Esophagus (tissue), 2 donors: ENCODE results near the gene C12orf43. TPM values are rescaled to one million over a fixed set of nuclear protein-coding genes. Genes with fewer than 3 reads are reported as not detected.

ENCODE experiments used
- H3K27ac ChIP-seq, 2 donors: one replicate each; pipeline ENCODE4 v1.5.1; 2013; ENCODE audit warnings: low read depth in 2 of 2, mild to moderate bottlenecking in 2 of 2, inconsistent platforms in 1 of 2, low read length in 1 of 2, moderate library complexity in 1 of 2
- H3K27me3 ChIP-seq, 2 donors: one replicate each; pipeline ENCODE4 v1.6.1; 2013; ENCODE audit warnings: low read length in 2 of 2, control low read depth in 1 of 2, mild to moderate bottlenecking in 1 of 2; ENCODE audit not compliant: insufficient read depth in 2 of 2, control insufficient read depth in 1 of 2
- H3K36me3 ChIP-seq, 2 donors: one replicate each; pipeline ENCODE4 v1.6.1; 2013; ENCODE audit warnings: low read length in 1 of 2; ENCODE audit not compliant: control insufficient read depth in 2 of 2, insufficient read depth in 2 of 2
- H3K4me1 ChIP-seq, 2 donors: one replicate each; pipeline ENCODE4 v1.6.1; 2013; ENCODE audit warnings: low read length in 1 of 2; ENCODE audit not compliant: control insufficient read depth in 2 of 2, insufficient read depth in 2 of 2
- H3K4me3 ChIP-seq, 2 donors: one replicate each; pipeline ENCODE4 v1.5.1; 2013; ENCODE audit warnings: low read length in 2 of 2, mild to moderate bottlenecking in 2 of 2, low read depth in 1 of 2, moderate library complexity in 1 of 2
- H3K9me3 ChIP-seq, 2 donors: one replicate each; pipeline ENCODE4 v1.6.1; 2013; ENCODE audit warnings: mild to moderate bottlenecking in 2 of 2, low read depth in 1 of 2, low read length in 1 of 2, moderate library complexity in 1 of 2; ENCODE audit not compliant: control insufficient read depth in 2 of 2, insufficient read depth in 1 of 2
- WGBS, 2 donors: extraction: QIAGEN DNeasy Blood & Tissue Kit; methylation state at CpG; one replicate each; pipeline ENCODE4 v1.1.7; 2013; 5-methylcytosine and 5-hydroxymethylcytosine counted together
- polyA plus RNA-seq, 2 donors: library from polyadenylated mRNA; stranded (reverse); fragments of 200-250 nt; gene quantifications; one replicate each; pipeline ENCODE4 v1.2.3, GENCODE V29; 2013
- donor health status: healthy with polysubstance abuse.
- donor health status: Bipolar disorder and iron deficiency.

C12orf43 gene
- polyA plus RNA-seq, 2 donors: 5.4 to 9.2 TPM

DNA sequence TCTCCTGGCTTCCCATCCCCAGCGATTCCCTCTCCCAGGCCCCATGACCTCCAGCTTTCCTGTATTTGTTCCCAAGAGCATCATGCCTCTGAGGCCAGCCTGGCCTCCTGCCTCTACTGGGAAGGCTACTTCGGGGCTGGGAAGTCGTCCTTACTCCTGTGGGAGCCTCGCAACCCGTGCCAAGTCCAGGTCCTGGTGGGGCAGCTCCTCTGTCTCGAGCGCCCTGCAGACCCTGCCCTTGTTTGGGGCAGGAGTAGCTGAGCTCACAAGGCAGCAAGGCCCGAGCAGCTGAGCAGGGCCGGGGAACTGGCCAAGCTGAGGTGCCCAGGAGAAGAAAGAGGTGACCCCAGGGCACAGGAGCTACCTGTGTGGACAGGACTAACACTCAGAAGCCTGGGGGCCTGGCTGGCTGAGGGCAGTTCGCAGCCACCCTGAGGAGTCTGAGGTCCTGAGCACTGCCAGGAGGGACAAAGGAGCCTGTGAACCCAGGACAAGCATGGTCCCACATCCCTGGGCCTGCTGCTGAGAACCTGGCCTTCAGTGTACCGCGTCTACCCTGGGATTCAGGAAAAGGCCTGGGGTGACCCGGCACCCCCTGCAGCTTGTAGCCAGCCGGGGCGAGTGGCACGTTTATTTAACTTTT is 14.3 kb downstream of the C12orf43 start:
- no peak overlapping the region for H3K27ac ChIP-seq
- H3K27me3 ChIP-seq: no peaks in the 10 kb centered on the region
- H3K4me3 ChIP-seq: no peak overlapping the region
- H3K4me1 ChIP-seq: peaks cover 0 to 3% of the 10 kb centered on the region in 2 donors
- peaks cover 3 to 16% of the 10 kb centered on the region in 2 donors for H3K36me3 ChIP-seq
- 87 to 92% methylated on average over 16 of the region's 16 CpGs for WGBS, 2 donors
- no peaks in the 10 kb centered on the region for H3K9me3 ChIP-seq

DNA sequence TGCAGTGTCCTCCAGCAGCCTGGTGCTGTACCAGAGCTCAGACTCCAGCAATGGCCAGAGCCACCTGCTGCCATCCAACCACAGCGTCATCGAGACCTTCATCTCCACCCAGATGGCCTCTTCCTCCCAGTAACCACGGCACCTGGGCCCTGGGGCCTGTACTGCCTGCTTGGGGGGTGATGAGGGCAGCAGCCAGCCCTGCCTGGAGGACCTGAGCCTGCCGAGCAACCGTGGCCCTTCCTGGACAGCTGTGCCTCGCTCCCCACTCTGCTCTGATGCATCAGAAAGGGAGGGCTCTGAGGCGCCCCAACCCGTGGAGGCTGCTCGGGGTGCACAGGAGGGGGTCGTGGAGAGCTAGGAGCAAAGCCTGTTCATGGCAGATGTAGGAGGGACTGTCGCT is 15.2 kb downstream of the C12orf43 start:
- Histone ChIP-seq H3K36me3 (peaks cover 3 to 16% of the 10 kb centered on the region in 2 donors), H3K9me3 (no peaks in the 10 kb centered on the region), H3K27ac (no peak overlapping the region), H3K4me3 (no peak overlapping the region), H3K27me3 (no peaks in the 10 kb centered on the region), H3K4me1 (peaks cover 0 to 3% of the 10 kb centered on the region in 2 donors)
- WGBS, 2 donors: 81 to 84% methylated on average over 11 of the region's 11 CpGs

DNA sequence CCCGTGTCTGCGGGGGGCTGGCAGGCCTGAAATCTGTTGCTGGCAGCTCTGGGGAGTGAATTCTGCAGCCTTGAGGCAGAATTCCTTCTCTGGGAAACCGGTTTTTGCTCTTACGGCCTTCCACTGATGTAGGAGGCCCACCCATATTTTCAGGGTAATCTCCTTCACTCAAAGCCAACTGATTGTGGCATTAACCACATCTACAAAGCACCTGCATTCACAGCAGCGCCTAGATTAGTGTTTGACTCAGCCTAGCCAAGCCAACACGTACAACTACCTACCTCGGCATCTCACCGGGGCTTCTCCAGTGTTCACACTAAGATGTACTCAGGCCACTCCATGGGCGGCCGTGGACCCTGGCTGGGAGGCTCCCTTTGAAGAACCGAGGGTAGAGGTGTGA is 15.8 kb downstream of the C12orf43 start:
- WGBS, 2 donors: 60 to 61% methylated on average over 11 of the region's 11 CpGs
- no peaks in the 10 kb centered on the region for H3K9me3 ChIP-seq
- peaks cover 0 to 3% of the 10 kb centered on the region in 2 donors for H3K4me1 ChIP-seq
- peaks cover 2 to 16% of the 10 kb centered on the region in 2 donors for H3K36me3 ChIP-seq
- no peak overlapping the region for H3K27ac ChIP-seq
- no peak overlapping the region for H3K4me3 ChIP-seq
- no peaks in the 10 kb centered on the region for H3K27me3 ChIP-seq

DNA sequence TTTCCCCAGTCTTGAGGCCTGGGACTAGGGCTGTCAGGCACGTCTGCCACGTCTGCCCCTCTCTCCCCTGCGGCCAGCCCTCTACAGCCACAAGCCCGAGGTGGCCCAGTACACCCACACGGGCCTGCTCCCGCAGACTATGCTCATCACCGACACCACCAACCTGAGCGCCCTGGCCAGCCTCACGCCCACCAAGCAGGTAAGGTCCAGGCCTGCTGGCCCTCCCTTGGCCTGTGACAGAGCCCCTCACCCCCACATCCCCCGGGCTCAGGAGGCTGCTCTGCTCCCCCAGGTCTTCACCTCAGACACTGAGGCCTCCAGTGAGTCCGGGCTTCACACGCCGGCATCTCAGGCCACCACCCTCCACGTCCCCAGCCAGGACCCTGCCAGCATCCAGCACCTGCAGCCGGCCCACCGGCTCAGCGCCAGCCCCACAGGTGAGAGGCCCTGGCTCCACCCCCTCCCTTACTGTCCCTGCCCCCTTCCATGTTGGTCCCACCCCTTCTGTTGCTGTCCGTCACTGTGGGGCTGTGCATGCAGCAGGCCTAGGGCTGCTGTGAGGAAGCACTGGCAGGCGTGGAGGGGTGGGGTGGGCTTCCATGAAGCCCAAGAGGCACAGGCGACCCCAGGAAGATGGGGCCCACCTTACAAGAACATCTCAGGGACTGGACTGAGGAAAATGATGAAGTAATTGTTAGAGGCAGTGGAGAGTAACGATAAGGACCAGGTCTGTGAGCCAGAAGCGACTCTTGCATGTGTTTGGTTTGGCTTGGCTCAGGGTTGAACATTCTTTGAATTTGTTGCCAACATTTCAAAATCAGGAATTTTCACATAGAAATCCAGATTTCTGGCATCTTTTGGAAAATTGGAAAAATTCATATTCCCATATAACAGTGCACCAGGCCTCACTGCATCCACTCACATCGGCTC is 16.8 kb downstream of the C12orf43 start:
- peaks cover 0 to 16% of the 10 kb centered on the region in 2 donors for H3K36me3 ChIP-seq

DNA sequence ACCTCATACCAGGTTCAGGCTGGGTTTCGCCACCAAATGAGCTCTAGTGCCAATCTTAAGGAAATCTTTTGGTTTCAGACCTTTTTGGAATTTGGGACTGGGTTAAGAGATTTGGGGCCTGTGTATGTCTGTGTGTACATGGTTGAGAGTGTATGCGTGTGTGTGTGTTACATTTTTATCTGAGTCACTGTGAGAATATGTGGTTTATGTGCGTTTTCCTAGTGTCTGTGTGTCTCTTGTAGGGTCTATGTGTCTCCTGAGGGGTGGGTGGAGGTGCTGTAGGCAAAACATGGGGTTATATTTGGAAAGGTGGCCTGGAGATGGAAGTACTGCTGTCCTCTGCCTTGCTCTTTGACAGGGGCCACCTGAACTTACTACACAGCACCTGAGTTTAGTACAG is 17.9 kb downstream of the C12orf43 start:
- Histone ChIP-seq H3K27me3 (no peaks in the 10 kb centered on the region), H3K36me3 (peaks cover 0 to 9% of the 10 kb centered on the region in 2 donors), H3K4me1 (peaks cover 0 to 3% of the 10 kb centered on the region in 2 donors), H3K9me3 (no peaks in the 10 kb centered on the region), H3K4me3 (no peak overlapping the region), H3K27ac (no peak overlapping the region)
- WGBS, 2 donors: 72 to 75% methylated on average over 3 of the region's 3 CpGs

More for the DNA sequence above, 16.8 kb downstream of the C12orf43 start:
- H3K27me3 ChIP-seq: no peaks in the 10 kb centered on the region
- 49 to 53% methylated on average over 22 to 23 of the region's 23 CpGs for WGBS, 2 donors
- no peaks in the 10 kb centered on the region for H3K9me3 ChIP-seq
- no peak overlapping the region for H3K4me3 ChIP-seq
- H3K27ac ChIP-seq: no peak overlapping the region
- peaks cover 0 to 3% of the 10 kb centered on the region in 2 donors for H3K4me1 ChIP-seq

DNA sequence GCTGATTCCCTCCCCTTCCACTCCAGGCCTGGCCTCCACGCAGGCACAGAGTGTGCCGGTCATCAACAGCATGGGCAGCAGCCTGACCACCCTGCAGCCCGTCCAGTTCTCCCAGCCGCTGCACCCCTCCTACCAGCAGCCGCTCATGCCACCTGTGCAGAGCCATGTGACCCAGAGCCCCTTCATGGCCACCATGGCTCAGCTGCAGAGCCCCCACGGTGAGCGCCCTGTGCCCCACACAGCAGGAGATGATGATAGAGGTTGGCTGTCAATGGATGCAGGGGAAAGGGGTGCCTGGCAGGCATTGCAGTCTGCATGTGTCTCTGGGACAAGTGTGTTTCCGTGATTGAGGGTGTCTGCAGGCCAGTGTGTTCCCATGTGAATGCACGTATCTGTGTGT is 18.8 kb downstream of the C12orf43 start:
- no peak overlapping the region for H3K27ac ChIP-seq
- H3K9me3 ChIP-seq: no peaks in the 10 kb centered on the region
- peaks cover 0 to 9% of the 10 kb centered on the region in 2 donors for H3K36me3 ChIP-seq
- H3K4me1 ChIP-seq: peaks cover 0 to 3% of the 10 kb centered on the region in 2 donors
- 84 to 87% methylated on average over 9 of the region's 9 CpGs for WGBS, 2 donors
- H3K4me3 ChIP-seq: no peak overlapping the region
- no peaks in the 10 kb centered on the region for H3K27me3 ChIP-seq

DNA sequence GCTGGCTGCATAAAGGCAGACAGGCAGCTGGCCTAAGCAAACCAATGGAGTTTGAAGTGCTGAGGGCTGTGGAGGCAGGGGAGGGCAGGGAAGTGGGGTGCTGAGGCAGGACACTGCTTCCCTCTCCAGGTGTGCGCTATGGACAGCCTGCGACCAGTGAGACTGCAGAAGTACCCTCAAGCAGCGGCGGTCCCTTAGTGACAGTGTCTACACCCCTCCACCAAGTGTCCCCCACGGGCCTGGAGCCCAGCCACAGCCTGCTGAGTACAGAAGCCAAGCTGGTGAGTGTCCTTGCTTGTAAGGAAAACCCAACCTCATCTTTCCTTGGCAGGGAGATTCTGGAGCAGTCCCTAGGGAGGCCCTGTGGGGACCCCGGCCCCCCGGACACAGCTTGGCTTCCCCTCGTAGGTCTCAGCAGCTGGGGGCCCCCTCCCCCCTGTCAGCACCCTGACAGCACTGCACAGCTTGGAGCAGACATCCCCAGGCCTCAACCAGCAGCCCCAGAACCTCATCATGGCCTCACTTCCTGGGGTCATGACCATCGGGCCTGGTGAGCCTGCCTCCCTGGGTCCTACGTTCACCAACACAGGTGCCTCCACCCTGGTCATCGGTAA is 20.0 kb downstream of the C12orf43 start:
- Histone ChIP-seq H3K27ac (no peak overlapping the region), H3K9me3 (no peaks in the 10 kb centered on the region), H3K36me3 (peaks cover 0 to 4% of the 10 kb centered on the region in 2 donors), H3K27me3 (no peaks in the 10 kb centered on the region), H3K4me3 (no peak overlapping the region), H3K4me1 (peaks cover 0 to 3% of the 10 kb centered on the region in 2 donors)
- 86 to 89% methylated on average over 11 of the region's 11 CpGs for WGBS, 2 donors

DNA sequence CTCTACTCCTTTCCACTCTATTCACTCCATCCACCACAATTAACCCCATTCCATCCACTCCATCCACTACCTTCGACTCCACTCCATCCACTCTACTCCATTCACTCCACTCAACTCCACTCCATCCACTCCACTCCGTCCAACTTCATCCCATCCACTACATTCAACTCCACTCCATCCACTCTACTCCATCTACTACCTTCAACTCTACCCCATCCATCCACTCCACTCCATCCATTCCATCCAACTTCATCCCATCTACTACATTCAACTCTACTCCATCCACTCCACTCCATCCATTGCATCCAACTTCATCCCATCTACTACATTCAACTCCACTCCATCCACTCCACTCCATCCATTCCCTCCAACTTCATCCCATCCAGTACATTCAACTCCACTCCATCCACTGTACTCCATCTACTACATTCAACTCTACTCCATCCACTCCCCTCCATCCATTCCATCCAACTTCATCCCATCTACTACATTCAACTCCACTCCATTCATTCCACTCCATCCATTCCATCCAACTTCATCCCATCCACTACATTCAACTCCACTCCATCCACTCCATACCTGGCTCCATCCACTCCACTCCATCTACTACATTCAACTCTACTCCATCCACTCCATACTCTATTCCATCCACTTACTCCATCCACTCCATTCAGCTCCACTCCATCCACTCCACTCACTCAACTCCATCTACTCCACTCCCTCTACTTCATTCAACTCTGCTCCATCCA is 21.5 kb downstream of the C12orf43 start:
- Histone ChIP-seq H3K4me3 (no peak overlapping the region), H3K27me3 (no peaks in the 10 kb centered on the region), H3K27ac (no peak overlapping the region), H3K9me3 (no peaks in the 10 kb centered on the region), H3K36me3 (no peaks in the 10 kb centered on the region), H3K4me1 (no peaks in the 10 kb centered on the region)
- WGBS, 2 donors: 92 to 95% methylated on average over 2 of the region's 2 CpGs

DNA sequence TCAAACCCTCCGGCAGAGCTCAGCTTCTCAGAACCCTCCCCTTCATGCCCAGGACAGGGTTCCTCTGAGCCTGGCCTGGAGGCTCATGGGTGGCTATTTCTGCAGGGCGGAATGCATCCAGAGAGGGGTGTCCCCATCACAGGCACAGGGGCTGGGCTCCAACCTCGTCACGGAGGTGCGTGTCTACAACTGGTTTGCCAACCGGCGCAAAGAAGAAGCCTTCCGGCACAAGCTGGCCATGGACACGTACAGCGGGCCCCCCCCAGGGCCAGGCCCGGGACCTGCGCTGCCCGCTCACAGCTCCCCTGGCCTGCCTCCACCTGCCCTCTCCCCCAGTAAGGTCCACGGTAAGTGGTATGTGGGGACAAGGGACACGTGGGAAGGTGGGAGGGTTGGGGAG is 22.2 kb downstream of the C12orf43 start:
- H3K27ac ChIP-seq: no peak overlapping the region
- WGBS, 2 donors: 89 to 92% methylated on average over 15 of the region's 15 CpGs
- no peaks in the 10 kb centered on the region for H3K4me1 ChIP-seq
- no peaks in the 10 kb centered on the region for H3K27me3 ChIP-seq
- no peak overlapping the region for H3K4me3 ChIP-seq
- no peaks in the 10 kb centered on the region for H3K36me3 ChIP-seq
- H3K9me3 ChIP-seq: no peaks in the 10 kb centered on the region
